ENCODE results near the gene PANK2.

- no peak for TF ChIP-seq RCOR1 (IDR thresholded peaks at IDR 0.05; ENCODE audit: low read length)
- TF ChIP-seq, protein P1, sequence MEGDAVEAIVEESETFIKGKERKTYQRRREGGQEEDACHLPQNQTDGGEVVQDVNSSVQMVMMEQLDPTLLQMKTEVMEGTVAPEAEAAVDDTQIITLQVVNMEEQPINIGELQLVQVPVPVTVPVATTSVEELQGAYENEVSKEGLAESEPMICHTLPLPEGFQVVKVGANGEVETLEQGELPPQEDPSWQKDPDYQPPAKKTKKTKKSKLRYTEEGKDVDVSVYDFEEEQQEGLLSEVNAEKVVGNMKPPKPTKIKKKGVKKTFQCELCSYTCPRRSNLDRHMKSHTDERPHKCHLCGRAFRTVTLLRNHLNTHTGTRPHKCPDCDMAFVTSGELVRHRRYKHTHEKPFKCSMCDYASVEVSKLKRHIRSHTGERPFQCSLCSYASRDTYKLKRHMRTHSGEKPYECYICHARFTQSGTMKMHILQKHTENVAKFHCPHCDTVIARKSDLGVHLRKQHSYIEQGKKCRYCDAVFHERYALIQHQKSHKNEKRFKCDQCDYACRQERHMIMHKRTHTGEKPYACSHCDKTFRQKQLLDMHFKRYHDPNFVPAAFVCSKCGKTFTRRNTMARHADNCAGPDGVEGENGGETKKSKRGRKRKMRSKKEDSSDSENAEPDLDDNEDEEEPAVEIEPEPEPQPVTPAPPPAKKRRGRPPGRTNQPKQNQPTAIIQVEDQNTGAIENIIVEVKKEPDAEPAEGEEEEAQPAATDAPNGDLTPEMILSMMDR (IDR thresholded peaks at IDR 0.05) = no peak
- no peak for TF ChIP-seq FOXM1 (IDR thresholded peaks at IDR 0.05; ENCODE audit: low read depth)
- peak; percentile 40 for TF ChIP-seq POLR2AphosphoS5 (IDR thresholded peaks at IDR 0.05; ENCODE audit: low read depth, low read length)
- no peak for TF ChIP-seq RAD21 (IDR thresholded peaks at IDR 0.05; ENCODE audit: low read length)
- TF ChIP-seq MAX (IDR thresholded peaks at IDR 0.05; ENCODE audit: low read depth) = no peak
- no peak for TF ChIP-seq YY1 (IDR thresholded peaks at IDR 0.05; ENCODE audit: low read depth)
- no peak for TF ChIP-seq GABPA (IDR thresholded peaks at IDR 0.05; ENCODE audit: low read depth)
- no peak for TF ChIP-seq EZH2phosphoT487 (IDR thresholded peaks at IDR 0.05; ENCODE audit: borderline replicate concordance, low read depth)
- no peak for TF ChIP-seq SIN3A (IDR thresholded peaks at IDR 0.05; ENCODE audit: borderline replicate concordance, low read depth, low read length)
Observed at GRCh38 chr20:3930265-3931206, 41.3 kb downstream of the PANK2 start.
